Measurements from ENCODE around the gene SDK2. TPM values are rescaled to one million over a fixed set of nuclear protein-coding genes. Genes with fewer than 3 reads are reported as not detected.
"Not testable (repeated sequence)": the region's sequence is repeated elsewhere in the genome, so short reads cannot be mapped to it uniquely, and the experiment has no call there.

Gene SDK2
- polyA plus RNA-seq, 1 experiment, result 0.01 TPM

DNA sequence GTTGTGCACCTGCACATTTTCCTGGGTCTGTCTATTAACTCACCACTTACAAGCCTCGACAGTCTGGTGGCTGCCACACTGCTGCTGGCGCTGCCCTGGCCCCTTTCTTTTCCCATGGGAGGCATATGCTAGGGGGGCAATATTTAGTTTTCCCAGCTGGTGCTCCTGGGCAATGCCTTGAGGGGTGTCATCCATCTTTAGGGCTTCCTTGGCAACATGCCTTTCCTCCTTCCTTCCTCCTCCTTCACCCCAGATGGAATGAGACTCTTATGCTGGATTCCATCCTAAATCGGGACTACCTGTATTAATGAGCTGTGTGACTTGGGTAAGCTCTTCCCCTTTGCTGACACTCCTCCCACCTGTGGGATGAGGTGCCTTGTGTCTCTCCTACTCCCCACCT, 267.6 kb downstream of the SDK2 start:
- ChIA-PET POLR2A (no interaction called here), CTCF (interaction anchor here (0.6 to 5.9 kb wide), 3 partner anchors 10 to 121 kb away, joined by 4 to 25 read pairs (median 5); no protein-coding TSS in a partner anchor)
- TF ChIP-seq, protein P1, sequence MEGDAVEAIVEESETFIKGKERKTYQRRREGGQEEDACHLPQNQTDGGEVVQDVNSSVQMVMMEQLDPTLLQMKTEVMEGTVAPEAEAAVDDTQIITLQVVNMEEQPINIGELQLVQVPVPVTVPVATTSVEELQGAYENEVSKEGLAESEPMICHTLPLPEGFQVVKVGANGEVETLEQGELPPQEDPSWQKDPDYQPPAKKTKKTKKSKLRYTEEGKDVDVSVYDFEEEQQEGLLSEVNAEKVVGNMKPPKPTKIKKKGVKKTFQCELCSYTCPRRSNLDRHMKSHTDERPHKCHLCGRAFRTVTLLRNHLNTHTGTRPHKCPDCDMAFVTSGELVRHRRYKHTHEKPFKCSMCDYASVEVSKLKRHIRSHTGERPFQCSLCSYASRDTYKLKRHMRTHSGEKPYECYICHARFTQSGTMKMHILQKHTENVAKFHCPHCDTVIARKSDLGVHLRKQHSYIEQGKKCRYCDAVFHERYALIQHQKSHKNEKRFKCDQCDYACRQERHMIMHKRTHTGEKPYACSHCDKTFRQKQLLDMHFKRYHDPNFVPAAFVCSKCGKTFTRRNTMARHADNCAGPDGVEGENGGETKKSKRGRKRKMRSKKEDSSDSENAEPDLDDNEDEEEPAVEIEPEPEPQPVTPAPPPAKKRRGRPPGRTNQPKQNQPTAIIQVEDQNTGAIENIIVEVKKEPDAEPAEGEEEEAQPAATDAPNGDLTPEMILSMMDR (IDR thresholded peaks at IDR 0.05; ENCODE audit: low read depth, low read length), result no peak
- no peak for DNase-seq (ENCODE audit: low read depth, low spot score)
- H3K27me3 ChIP-seq (ENCODE audit: control insufficient read depth, insufficient read depth, low read length), result peaks cover 34% of the 10 kb centered on the region
- no peak overlapping the region for H3K27ac ChIP-seq (ENCODE audit: low read depth, low read length)
- H3K4me3 ChIP-seq (ENCODE audit: low read depth, low read length), result no peak overlapping the region
- H3K9me3 ChIP-seq (ENCODE audit: control insufficient read depth, insufficient read depth, low read length), result no peaks in the 10 kb centered on the region

DNA sequence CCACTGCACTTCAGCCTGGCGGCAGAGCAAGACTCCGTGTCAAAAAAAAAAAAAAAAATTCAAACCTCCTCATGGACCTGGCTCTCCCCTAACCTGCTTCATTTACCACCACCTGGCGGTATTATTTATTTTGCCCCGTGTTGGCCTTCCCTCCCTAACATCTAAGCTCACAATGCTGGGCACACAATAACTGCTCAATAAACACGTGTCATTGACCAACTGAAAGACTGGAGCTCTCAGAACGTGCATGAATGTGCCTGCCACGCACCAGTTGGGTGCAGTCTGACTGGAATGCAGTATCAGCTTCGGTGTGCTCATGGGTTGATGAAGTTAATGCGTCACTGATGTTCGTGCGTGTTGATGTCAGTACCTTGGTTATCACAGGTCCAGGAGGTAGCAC, 268.1 kb downstream of the SDK2 start:
- ChIA-PET POLR2A (no interaction called here), CTCF (interaction anchor here (0.7 to 5.9 kb wide), 2 partner anchors 13 to 121 kb away, joined by 4 to 25 read pairs; no protein-coding TSS in a partner anchor)
- Histone ChIP-seq H3K27ac (ENCODE audit: low read depth, low read length) (no peak overlapping the region), H3K27me3 (ENCODE audit: control insufficient read depth, insufficient read depth, low read length) (peaks cover 34% of the 10 kb centered on the region), H3K4me3 (ENCODE audit: low read depth, low read length) (no peak overlapping the region), H3K9me3 (ENCODE audit: control insufficient read depth, insufficient read depth, low read length) (no peaks in the 10 kb centered on the region)
- TF ChIP-seq, protein P1 (IDR thresholded peaks at IDR 0.05; ENCODE audit: low read depth, low read length), result no peak
- no peak for DNase-seq (ENCODE audit: low read depth, low spot score)

DNA sequence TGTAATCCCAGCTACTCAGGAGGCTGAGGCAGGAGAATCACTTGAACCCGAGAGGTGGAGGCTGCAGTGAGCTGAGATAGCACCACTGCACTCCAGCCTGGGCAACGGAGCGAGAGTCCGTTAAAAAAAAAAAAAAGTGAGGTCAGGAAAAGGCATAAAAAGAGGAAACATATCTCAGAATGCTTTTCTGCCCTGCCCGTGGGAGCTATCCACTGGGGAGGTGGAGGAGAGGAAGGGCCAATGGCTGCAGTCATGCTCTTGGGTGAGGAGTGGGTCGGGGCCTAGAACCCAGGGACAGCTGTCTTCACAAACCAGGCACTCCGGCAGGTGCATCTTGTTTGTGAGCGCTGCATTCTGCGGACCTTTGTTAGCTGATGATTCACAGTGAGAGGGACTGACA, 272.4 kb downstream of the SDK2 start:
- TF ChIP-seq, protein P1 (IDR thresholded peaks at IDR 0.05; ENCODE audit: low read depth, low read length), result no peak
- ChIA-PET CTCF (interaction anchor here (1.0 to 13.9 kb wide), 8 partner anchors 29 to 645 kb away, joined by 3 to 449 read pairs (median 20); partner anchors contain the start of genes CDC42EP4 and CPSF4L), POLR2A (interaction anchor here (0.7 to 1.0 kb wide), 2 partner anchors 61 to 139 kb away, joined by 3 to 7 read pairs; no protein-coding TSS in a partner anchor)
- H3K27me3 ChIP-seq (ENCODE audit: control insufficient read depth, insufficient read depth, low read length), result peaks cover 24% of the 10 kb centered on the region
- DNase-seq (ENCODE audit: low read depth, low spot score), result no peak
- no peak overlapping the region for H3K4me3 ChIP-seq (ENCODE audit: low read depth, low read length)
- H3K27ac ChIP-seq (ENCODE audit: low read depth, low read length), result no peak overlapping the region
- H3K9me3 ChIP-seq (ENCODE audit: control insufficient read depth, insufficient read depth, low read length), result no peaks in the 10 kb centered on the region

DNA sequence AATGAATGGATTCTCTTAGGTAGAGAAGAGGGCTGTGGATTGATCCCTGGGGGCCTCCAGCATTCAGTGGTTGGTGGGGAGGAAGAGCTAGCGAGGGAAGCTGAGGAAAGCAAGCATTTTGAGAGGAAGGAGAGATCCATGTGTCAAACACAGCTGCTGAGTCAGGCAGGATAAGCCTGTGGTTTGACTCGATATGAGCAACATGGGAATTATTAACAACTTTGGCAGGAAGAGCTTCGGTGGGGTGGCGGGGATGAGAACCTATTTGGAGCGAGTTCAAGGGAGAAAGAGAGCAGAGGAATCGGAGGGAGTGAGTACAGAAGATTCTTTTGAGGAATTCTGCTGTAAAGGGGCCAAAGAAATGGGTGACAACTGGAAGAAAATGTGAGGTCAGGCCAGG, 273.0 kb downstream of the SDK2 start:
- CTCF ChIA-PET, result interaction anchor here (1.0 to 13.9 kb wide), 11 partner anchors 27 to 645 kb away, joined by 3 to 449 read pairs (median 10); partner anchors contain the start of genes CDC42EP4 and CPSF4L
- POLR2A ChIA-PET, result interaction anchor here (0.7 to 1.0 kb wide), 2 partner anchors 61 to 138 kb away, joined by 3 to 7 read pairs; no protein-coding TSS in a partner anchor
- Histone ChIP-seq H3K9me3 (ENCODE audit: control insufficient read depth, insufficient read depth, low read length) (no peaks in the 10 kb centered on the region), H3K4me3 (ENCODE audit: low read depth, low read length) (no peak overlapping the region), H3K27me3 (ENCODE audit: control insufficient read depth, insufficient read depth, low read length) (peaks cover 24% of the 10 kb centered on the region), H3K27ac (ENCODE audit: low read depth, low read length) (no peak overlapping the region)
- TF ChIP-seq, protein P1 (IDR thresholded peaks at IDR 0.05; ENCODE audit: low read depth, low read length), result no peak
- peak; percentile 73 for DNase-seq (ENCODE audit: low read depth, low spot score)

DNA sequence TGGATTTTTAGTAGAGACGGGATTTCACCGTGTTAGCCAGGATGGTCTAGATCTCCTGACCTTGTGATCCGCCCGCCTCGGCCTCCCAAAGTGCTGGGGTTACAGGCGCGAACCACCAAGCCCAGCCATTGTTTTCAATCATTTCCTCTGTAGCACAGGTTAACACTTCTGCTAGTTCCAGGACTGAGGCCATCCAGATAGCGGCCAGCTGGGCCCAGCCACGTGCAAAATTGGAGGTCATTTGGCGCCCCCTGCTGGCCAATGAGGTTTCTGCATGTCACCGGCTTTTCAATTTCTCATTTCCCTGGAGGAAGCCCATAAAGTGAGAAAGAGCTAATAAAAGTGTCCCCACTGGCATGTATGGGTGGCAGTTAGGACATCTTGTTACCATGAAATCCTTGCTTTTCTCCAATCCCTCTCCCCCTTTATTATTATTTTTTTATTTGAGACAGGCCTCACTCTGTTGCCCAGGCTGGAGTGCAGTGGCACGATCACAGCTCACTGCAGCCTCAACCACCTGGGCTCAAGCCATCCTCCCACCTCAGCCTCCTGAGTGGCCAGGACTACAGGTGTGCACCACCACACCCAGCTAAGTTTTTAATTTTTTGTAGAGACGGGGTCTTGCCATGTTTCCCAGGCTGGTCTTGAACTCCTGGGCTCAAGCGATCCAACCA, 274.3 kb downstream of the SDK2 start:
- CTCF ChIA-PET, result interaction anchor here (0.6 to 13.9 kb wide), 49 partner anchors 9 to 813 kb away, joined by 3 to 449 read pairs (median 5); partner anchors contain the start of genes CDC42EP4 and CPSF4L
- TF ChIP-seq, protein P1 (IDR thresholded peaks at IDR 0.05; ENCODE audit: low read depth, low read length), result peak; percentile 82
- POLR2A ChIA-PET, result interaction anchor here (1.0 kb wide), 1 partner anchor 59 kb away, joined by 5 read pairs; no protein-coding TSS in a partner anchor
- H3K27ac ChIP-seq (ENCODE audit: low read depth, low read length); H3K4me3 ChIP-seq (ENCODE audit: low read depth, low read length); H3K9me3 ChIP-seq (ENCODE audit: control insufficient read depth, insufficient read depth, low read length): not testable (repeated sequence)
- peaks cover 27% of the 10 kb centered on the region for H3K27me3 ChIP-seq (ENCODE audit: control insufficient read depth, insufficient read depth, low read length)
- DNase-seq (ENCODE audit: low read depth, low spot score), result peak; percentile 38

Measured in AG04450 (cell line).